GM21786 (cell line): ENCODE measurements around the gene ACACA.

Source experiments
- ATAC-seq: cut with Tn5 transposase; IDR thresholded peaks from one replicate; pipeline ENCODE4 v1.9.1; 2021; ENCODE audit not compliant: unreplicated experiment

ACACA gene

GRCh38 chr17:37109106-37109505 is 297.5 kb downstream of the ACACA start:
- no peak for ATAC-seq

- no peak for ATAC-seq
Observed at GRCh38 chr17:37107406-37108083, 299.1 kb downstream of the ACACA start.

GRCh38 chr17:37106049-37106448 is 300.6 kb downstream of the ACACA start:
- ATAC-seq, result no peak

GRCh38 chr17:37103231-37103630 is 303.4 kb downstream of the ACACA start:
- no peak for ATAC-seq

GRCh38 chr17:37101306-37101705 is 305.3 kb downstream of the ACACA start:
- ATAC-seq, result no peak

- no peak for ATAC-seq
Observed at GRCh38 chr17:37100231-37100630, 306.4 kb downstream of the ACACA start.

- ATAC-seq, result no peak
Observed at GRCh38 chr17:37098910-37099664, 307.5 kb downstream of the ACACA start.

- no peak for ATAC-seq
Observed at GRCh38 chr17:37098152-37098551, 308.5 kb downstream of the ACACA start.

GRCh38 chr17:37097154-37097553 is 309.5 kb downstream of the ACACA start:
- no peak for ATAC-seq

GRCh38 chr17:37096071-37096470 is 310.6 kb downstream of the ACACA start:
- ATAC-seq, result no peak

- ATAC-seq, result no peak
Observed at GRCh38 chr17:37094391-37094790, 312.2 kb downstream of the ACACA start.

GRCh38 chr17:37092701-37093100 is 313.9 kb downstream of the ACACA start:
- ATAC-seq, result no peak

- ATAC-seq, result no peak
Observed at GRCh38 chr17:37092071-37092470, 314.6 kb downstream of the ACACA start.

GRCh38 chr17:37090941-37091340 is 315.7 kb downstream of the ACACA start:
- no peak for ATAC-seq

GRCh38 chr17:37089956-37090355 is 316.7 kb downstream of the ACACA start:
- no peak for ATAC-seq

- no peak for ATAC-seq
Observed at GRCh38 chr17:37088913-37089312, 317.7 kb downstream of the ACACA start.

- no peak for ATAC-seq
Observed at GRCh38 chr17:37088459-37088858, 318.2 kb downstream of the ACACA start.

- ATAC-seq, result no peak
Observed at GRCh38 chr17:37087683-37088082, 319.0 kb downstream of the ACACA start.

GRCh38 chr17:37086948-37087347 is 319.7 kb downstream of the ACACA start:
- ATAC-seq, result no peak

- no peak for ATAC-seq
Observed at GRCh38 chr17:37086334-37086733, 320.3 kb downstream of the ACACA start.

GRCh38 chr17:37084372-37084771 is 322.3 kb downstream of the ACACA start:
- no peak for ATAC-seq

- no peak for ATAC-seq
Observed at GRCh38 chr17:37083456-37083855, 323.2 kb downstream of the ACACA start.

GRCh38 chr17:37082985-37083384 is 323.7 kb downstream of the ACACA start:
- ATAC-seq, result no peak
